MM.1S (cell line): ENCODE results near the gene ERF.

Experiments
- CTCF ChIP-seq: fragments of 300-600 bp; sonication (generic); IDR thresholded peaks from 2 replicates; pipeline ENCODE4 v1.5.1; 2016; ENCODE audit warnings: antibody characterized with exemption, low read length, mixed read lengths
- EZH2 ChIP-seq: fragments of 300-600 bp; sonication (generic); optimal IDR thresholded peaks from 2 replicates; pipeline ENCODE3; 2017; ENCODE audit warnings: low read depth, mild to moderate bottlenecking, antibody characterized with exemption, low read length, mixed read lengths
- EZH2phosphoT487 ChIP-seq: fragments of 300-600 bp; sonication (generic); IDR thresholded peaks from 2 replicates; pipeline ENCODE4 v1.6.1; 2018; ENCODE audit warnings: antibody characterized with exemption, low read length

DNA sequence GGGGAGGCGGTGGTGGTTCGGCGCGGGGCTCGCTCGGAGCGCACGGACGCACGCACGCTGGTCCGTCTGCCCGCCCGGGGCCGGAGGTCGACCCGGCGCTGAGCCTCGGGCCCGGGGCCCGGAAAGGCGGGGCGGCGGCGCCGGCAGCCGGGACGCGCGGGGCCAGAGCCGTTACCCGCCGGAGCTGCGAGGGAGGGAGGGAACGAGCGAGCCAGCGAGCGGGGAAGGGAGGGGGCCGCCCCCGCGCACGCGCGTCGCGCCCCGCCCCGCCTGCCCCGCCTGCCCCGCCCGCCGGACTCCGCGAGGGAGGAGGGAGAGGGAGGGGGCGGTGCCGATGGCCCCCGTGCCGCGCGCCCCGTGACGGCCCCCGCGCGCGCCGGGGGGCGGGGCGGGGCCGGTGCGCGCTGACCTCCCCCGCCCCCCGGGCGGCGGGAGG, 29.2 kb upstream of the ERF start:
- TF ChIP-seq CTCF (no peak), EZH2phosphoT487 (no peak), EZH2 (no peak)
